WERI-Rb-1 (cell line): ENCODE results near the gene UBE3D.
"Not testable (repeated sequence)": the region's sequence is repeated elsewhere in the genome, so short reads cannot be mapped to it uniquely, and the experiment has no call there.

Experiments
- DNase-seq: peaks from one replicate; pipeline ENCODE4 v3.0.0-alpha.2; 2020
- H3K27ac ChIP-seq: fragments of 250-450 bp; sonication (Bioruptor Pico); 2 replicates; pipeline ENCODE4 v1.5.1; 2020; ENCODE audit warnings: mild to moderate bottlenecking, moderate library complexity
- H3K27me3 ChIP-seq: fragments of 250-450 bp; sonication (Bioruptor Pico); 2 replicates; pipeline ENCODE4 v1.5.1; 2021; ENCODE audit warnings: mild to moderate bottlenecking, low read depth, moderate library complexity; ENCODE audit not compliant: insufficient read depth, severe bottlenecking
- H3K36me3 ChIP-seq: fragments of 250-450 bp; sonication (Bioruptor Pico); 2 replicates; pipeline ENCODE4 v1.5.1; 2020; ENCODE audit warnings: mild to moderate bottlenecking, moderate library complexity
- H3K4me3 ChIP-seq: 2 replicates; pipeline ENCODE4 v1.5.1; 2011; ENCODE audit warnings: low read depth, mild to moderate bottlenecking, control low read depth, low read length
- H3K9me3 ChIP-seq: fragments of 250-450 bp; sonication (Bioruptor Pico); 2 replicates; pipeline ENCODE4 v1.5.1; 2021; ENCODE audit warnings: mild to moderate bottlenecking, moderate library complexity; ENCODE audit not compliant: severe bottlenecking
- CTCF ChIP-seq: IDR thresholded peaks from 2 replicates; pipeline ENCODE4 v1.5.1; 2011; ENCODE audit warnings: low read depth, mild to moderate bottlenecking, control low read depth, inconsistent platforms, low read length

Gene UBE3D

GRCh38 chr6:82894653-82895259 lies 170.9 kb downstream of the UBE3D start:
- Histone ChIP-seq H3K36me3 (no peaks in the 10 kb centered on the region), H3K9me3 (no peaks in the 10 kb centered on the region), H3K27ac (no peak overlapping the region), H3K4me3 (no peak overlapping the region), H3K27me3 (no peaks in the 10 kb centered on the region)
- no peak for TF ChIP-seq CTCF
- DNase-seq, result no peak

GRCh38 chr6:82893889-82894652 lies 171.6 kb downstream of the UBE3D start:
- Histone ChIP-seq H3K27ac (no peak overlapping the region), H3K9me3 (no peaks in the 10 kb centered on the region), H3K27me3 (no peaks in the 10 kb centered on the region), H3K4me3 (no peak overlapping the region), H3K36me3 (no peaks in the 10 kb centered on the region)
- no peak for DNase-seq
- no peak for TF ChIP-seq CTCF

GRCh38 chr6:82891503-82891902 lies 174.1 kb downstream of the UBE3D start:
- not testable (repeated sequence) for DNase-seq, H3K36me3 ChIP-seq, H3K9me3 ChIP-seq, H3K27ac ChIP-seq, H3K4me3 ChIP-seq, H3K27me3 ChIP-seq

GRCh38 chr6:82891076-82891475 lies 174.6 kb downstream of the UBE3D start:
- no peaks in the 10 kb centered on the region for H3K27me3 ChIP-seq
- no peak for TF ChIP-seq CTCF
- H3K4me3 ChIP-seq, result no peak overlapping the region
- H3K9me3 ChIP-seq, result no peaks in the 10 kb centered on the region
- no peak for DNase-seq
- H3K27ac ChIP-seq, result no peak overlapping the region
- no peaks in the 10 kb centered on the region for H3K36me3 ChIP-seq

- H3K27me3 ChIP-seq, result no peaks in the 10 kb centered on the region
- TF ChIP-seq CTCF, result no peak
- H3K27ac ChIP-seq, result no peak overlapping the region
- no peak for DNase-seq
- H3K36me3 ChIP-seq, result no peaks in the 10 kb centered on the region
- H3K4me3 ChIP-seq, result no peak overlapping the region
- H3K9me3 ChIP-seq, result no peaks in the 10 kb centered on the region
Measured at GRCh38 chr6:82890240-82890639, 175.4 kb downstream of the UBE3D start.

- Histone ChIP-seq H3K27ac (no peak overlapping the region), H3K27me3 (no peaks in the 10 kb centered on the region), H3K36me3 (no peaks in the 10 kb centered on the region), H3K9me3 (no peaks in the 10 kb centered on the region), H3K4me3 (no peak overlapping the region)
- no peak for TF ChIP-seq CTCF
- DNase-seq, result no peak
Measured at GRCh38 chr6:82889143-82889542, 176.5 kb downstream of the UBE3D start.
